AG09309 (cell line): ENCODE results near the gene SCN4A.

Experiments used
- DNase-seq: peaks from one replicate; pipeline ENCODE4 v3.0.0-alpha.2; 2010; ENCODE audit warnings: low read depth
- H3K4me3 ChIP-seq: 2 replicates; pipeline ENCODE4 v1.5.1; 2011; ENCODE audit warnings: mild to moderate bottlenecking, low read depth, low read length, moderate library complexity; ENCODE audit not compliant: control insufficient read depth
- TF ChIP-seq, protein P1 (sequence below): IDR thresholded peaks from 2 replicates; pipeline ENCODE4 v1.5.1; 2011; ENCODE audit warnings: mild to moderate bottlenecking, low read depth, low read length, inconsistent platforms; ENCODE audit not compliant: insufficient read depth, control insufficient read depth; ENCODE audit errors: missing control alignments

The SCN4A gene

DNA sequence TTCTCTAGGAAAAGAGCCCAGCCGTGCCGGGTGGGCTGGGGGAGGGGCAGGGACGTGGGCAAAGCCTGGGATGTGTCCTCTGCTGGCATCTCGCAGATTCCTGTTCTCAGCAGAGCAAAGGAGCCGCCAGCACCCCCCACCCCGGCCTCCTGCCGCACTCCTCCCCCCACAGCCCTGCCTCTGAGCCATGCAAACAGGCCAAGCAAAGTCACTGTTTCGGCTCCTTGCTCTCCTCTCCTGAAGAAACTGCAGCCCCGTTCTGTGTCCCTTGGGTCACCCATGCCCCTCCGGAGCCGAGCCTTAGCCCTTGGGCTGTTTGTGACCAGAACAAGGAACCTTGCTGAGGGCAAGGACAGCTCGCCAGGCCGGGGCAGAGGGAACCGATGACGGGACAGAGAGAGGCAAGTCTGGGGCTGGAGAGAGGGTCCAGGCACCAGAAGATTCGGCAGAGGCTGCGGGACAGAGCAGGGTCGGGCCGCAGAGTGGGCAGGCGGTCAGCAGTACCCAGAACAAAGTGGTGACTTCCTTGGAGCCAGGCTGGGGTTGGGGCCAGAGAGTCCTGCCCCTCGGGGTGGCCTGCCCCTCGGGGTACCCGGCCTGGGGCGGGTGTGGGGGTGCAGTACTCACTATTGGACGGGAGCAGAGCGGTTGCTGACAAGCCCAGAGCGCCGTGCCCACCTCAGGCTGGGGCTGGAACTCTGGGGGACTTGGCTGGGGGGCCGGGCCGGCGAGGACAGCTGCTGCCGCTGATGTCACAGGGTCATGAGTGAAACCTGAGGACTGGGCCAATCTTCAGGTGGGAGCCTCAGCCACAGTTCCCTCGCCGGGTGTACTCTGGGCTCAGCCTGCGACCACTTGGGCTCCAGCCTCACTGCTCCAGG lies 16.3 kb upstream of the SCN4A start:
- TF ChIP-seq, protein P1, sequence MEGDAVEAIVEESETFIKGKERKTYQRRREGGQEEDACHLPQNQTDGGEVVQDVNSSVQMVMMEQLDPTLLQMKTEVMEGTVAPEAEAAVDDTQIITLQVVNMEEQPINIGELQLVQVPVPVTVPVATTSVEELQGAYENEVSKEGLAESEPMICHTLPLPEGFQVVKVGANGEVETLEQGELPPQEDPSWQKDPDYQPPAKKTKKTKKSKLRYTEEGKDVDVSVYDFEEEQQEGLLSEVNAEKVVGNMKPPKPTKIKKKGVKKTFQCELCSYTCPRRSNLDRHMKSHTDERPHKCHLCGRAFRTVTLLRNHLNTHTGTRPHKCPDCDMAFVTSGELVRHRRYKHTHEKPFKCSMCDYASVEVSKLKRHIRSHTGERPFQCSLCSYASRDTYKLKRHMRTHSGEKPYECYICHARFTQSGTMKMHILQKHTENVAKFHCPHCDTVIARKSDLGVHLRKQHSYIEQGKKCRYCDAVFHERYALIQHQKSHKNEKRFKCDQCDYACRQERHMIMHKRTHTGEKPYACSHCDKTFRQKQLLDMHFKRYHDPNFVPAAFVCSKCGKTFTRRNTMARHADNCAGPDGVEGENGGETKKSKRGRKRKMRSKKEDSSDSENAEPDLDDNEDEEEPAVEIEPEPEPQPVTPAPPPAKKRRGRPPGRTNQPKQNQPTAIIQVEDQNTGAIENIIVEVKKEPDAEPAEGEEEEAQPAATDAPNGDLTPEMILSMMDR, result no peak
- no peak for DNase-seq
- H3K4me3 ChIP-seq, result no peak overlapping the region

DNA sequence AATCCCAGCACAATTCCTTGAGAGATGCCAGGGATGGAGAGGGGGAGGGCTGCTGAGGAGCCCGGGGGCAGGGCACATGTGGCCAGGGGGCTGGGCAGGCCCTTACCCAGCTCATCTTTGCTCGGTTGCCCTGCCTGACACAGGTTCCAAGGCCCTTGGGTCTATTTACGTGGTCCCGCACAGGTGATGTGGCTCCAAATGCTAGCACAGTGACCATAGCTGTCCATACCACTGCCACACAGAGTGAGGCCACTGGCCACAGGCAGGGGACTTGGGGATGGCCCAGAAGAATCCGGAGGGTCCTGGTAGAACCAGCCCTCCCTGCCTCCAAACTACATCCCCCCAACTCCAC lies 15.4 kb upstream of the SCN4A start:
- H3K4me3 ChIP-seq, result no peak overlapping the region
- TF ChIP-seq, protein P1, result no peak
- DNase-seq, result no peak

DNA sequence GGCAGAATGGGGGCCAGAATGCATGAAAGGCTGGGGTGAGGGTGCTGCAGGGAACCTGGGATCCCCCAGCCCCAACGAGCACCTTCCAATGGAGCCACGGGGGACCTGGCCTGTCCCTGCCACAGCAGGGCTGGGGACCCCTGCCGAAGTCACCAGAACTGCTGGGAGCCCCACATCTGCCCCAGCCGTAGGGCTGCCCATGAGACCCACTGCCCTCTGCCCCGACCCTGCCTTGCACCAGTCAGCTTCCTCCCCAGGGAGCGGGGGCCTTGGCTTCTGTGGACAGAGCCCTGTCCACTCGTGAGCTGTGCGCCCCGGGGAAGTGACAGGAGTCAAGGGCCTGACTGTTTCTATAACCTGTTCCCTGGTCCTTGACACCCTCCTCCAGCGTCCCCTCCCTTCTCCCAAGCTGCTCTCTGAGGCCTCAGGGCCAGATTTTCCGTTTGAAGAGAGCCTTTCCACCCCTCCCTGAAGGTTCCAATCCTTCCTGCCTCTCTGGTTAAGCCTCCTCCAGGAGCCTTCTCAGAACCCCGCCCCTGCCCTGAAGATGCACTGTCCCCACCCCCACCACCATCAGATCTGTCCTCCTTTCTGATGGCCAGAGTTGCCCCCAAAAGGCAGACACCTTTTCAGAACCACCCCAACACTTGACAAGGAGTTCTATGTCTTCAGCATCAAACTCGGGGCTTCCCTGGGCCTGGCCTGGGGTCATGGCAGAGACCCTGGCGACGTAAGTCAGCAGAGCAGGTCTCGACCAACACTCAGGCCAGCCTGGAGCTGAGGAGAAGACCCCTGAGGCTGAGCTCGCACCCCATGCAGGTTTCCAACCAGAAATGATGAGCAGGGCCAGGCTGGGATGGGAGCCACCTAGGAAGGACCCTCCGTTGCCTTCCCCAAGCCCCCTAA lies 14.8 kb upstream of the SCN4A start:
- no peak for DNase-seq
- TF ChIP-seq, protein P1, result no peak
- no peak overlapping the region for H3K4me3 ChIP-seq

DNA sequence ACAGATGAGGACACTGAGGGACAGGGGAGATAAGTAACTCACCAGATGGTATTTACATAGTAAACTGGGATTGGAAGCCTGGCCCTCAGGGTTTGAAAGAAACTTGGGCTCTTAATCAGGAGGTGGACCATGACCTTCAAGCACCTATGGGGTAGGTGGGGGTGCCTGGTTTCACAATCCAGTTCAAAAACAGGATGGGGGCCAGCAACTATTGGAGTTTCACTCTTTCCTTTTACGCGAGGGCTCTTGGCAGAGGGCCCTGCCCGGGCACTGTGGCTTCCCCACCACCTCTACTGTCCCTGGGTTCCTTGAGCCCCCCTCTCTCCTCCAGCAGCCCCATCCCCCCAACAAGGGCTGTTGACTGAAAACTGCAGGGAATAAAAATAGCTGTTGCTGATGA lies 14.1 kb upstream of the SCN4A start:
- TF ChIP-seq, protein P1, result no peak
- no peak overlapping the region for H3K4me3 ChIP-seq
- no peak for DNase-seq

DNA sequence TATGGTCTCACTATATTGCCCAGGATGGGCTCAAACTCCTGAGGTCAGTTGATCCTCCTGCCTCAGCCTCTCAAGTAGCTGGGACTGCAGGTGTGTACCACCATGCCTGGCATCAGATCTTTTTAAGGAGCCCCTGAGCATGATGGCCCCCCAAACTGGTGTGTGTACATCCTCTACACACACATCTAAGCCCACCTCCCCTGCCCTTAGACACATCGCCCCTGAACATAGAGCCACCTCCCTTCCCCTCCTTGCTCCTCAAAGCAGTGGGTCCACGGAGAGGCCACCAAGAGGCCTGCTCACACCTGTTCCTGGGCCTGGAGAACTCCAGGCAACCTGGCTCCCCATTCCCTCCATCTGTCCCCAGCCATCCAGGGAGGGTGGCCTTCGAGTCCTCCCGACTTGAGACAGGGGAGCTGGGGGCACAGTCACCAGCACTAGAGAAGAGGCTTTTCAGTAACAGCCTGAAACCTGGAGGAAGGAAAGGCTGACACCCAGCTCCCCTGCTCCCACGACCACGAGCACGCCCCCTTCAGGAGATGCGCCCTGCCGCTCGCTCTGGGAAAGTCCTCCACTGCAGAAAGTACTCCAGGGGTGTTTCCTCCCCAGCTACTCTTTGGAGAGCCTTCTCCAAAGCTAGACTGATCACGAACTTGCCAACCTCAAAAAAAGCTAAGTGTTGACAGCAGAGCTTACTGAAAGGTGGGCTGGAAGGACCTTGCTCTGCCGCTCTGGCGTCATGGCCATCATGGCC lies 12.8 kb upstream of the SCN4A start:
- no peak for DNase-seq
- TF ChIP-seq, protein P1, result no peak
- no peak overlapping the region for H3K4me3 ChIP-seq
